Motor neuron (in vitro differentiated cells): ENCODE data around the gene NUP62. TPM values are rescaled to one million over a fixed set of nuclear protein-coding genes. Genes with fewer than 3 reads are reported as not detected.

ENCODE experiments used
- ATAC-seq, 8 experiments: fragments of 200-7000 bp; cut with Tn5 transposase; replicated peaks in 6 of 8; 2 replicates each; pipeline ENCODE4 v1.8.0; 2021; ENCODE audit warnings: mild to moderate bottlenecking in 8 of 8, moderate library complexity in 8 of 8
- H3K27ac ChIP-seq, 2 donors: fragments of 250-450 bp; sonication (Bioruptor Pico); 2 replicates each; pipeline ENCODE4 v1.9.0; 2021; ENCODE audit warnings: antibody characterized with exemption in 2 of 2, mild to moderate bottlenecking in 2 of 2, moderate library complexity in 1 of 2
- H3K4me1 ChIP-seq, 2 donors: fragments of 250-450 bp; sonication (Bioruptor Pico); replicated peaks in 1 of 2; 2 replicates each; pipeline ENCODE4 v1.6.1; 2021; ENCODE audit warnings: antibody characterized with exemption in 2 of 2, mild to moderate bottlenecking in 2 of 2, moderate library complexity in 1 of 2
- H3K4me3 ChIP-seq, 5 donors: fragments of 250-450 bp; sonication (Bioruptor Pico); 2 replicates each; pipeline ENCODE4 v1.9.0; 2021; ENCODE audit warnings: antibody characterized with exemption in 5 of 5, mild to moderate bottlenecking in 5 of 5, moderate library complexity in 4 of 5
- WGBS, 10 experiments: fragments of 450-650 bp; shearing (Covaris generic); methylation state at CpG; one replicate each; pipeline ENCODE4 v1.0.0; 2022; 5-methylcytosine and 5-hydroxymethylcytosine counted together
- in situ Hi-C, 9 experiments: fragments of 400-800 bp; cut with MboI; loops; one replicate each; pipeline ENCODE4 v1.15.0; 2021; ENCODE audit warnings: low sequenced_read_pairs in 9 of 9, low pct_unique_long_range_greater_than_20kb in 2 of 9; ENCODE audit not compliant: unreplicated experiment in 9 of 9
- total RNA-seq, 8 experiments: library from RNA; unstranded; fragments of 300-600 nt; gene quantifications; 2 replicates each; pipeline versions ENCODE4 v1.2.3 to v1.2.4, GENCODE V29; 2022

NUP62 gene
- total RNA-seq, 8 experiments from 2014 or later: 26.2 to 67.4 (median 31.6) TPM

GRCh38 chr19:49889687-49890348, 39.5 kb downstream of the NUP62 start:
- ATAC-seq: peak; percentile 44 to 82 (median 68)
- Histone ChIP-seq H3K4me1 (peaks cover 9 to 12% of the 10 kb centered on the region in 2 donors), H3K27ac (peak overlapping the region; percentile 45 to 75), H3K4me3 (peak overlapping the region; percentile 5 to 26 (median 8))
- in situ Hi-C loops: no loop called here
- WGBS, 10 experiments: 17 to 96% (median 86%) methylated on average over 4 to 21 of the region's 71 CpGs; no CpG with 5 or more reads in 7 of the 10 experiments

- no peak for ATAC-seq
- in situ Hi-C loops: no loop called here
Observed at GRCh38 chr19:49889038-49889686, 40.1 kb downstream of the NUP62 start.

GRCh38 chr19:49888510-49888824, 40.8 kb downstream of the NUP62 start:
- no peak for ATAC-seq
- peaks cover 9 to 12% of the 10 kb centered on the region in 2 donors for H3K4me1 ChIP-seq
- no CpG with 5 or more reads among the region's 18 CpGs for WGBS, 10 experiments
- H3K4me3 ChIP-seq: no peak overlapping the region
- no peak overlapping the region for H3K27ac ChIP-seq
- in situ Hi-C loops: no loop called here

More at GRCh38 chr19:49889038-49889686, 40.1 kb downstream of the NUP62 start:
- 94 to 100% (median 100%) methylated on average over 1 to 10 of the region's 23 CpGs; no CpG with 5 or more reads in 3 of the 10 experiments for WGBS, 10 experiments
- H3K4me3 ChIP-seq: no peak overlapping the region
- peaks cover 9 to 12% of the 10 kb centered on the region in 2 donors for H3K4me1 ChIP-seq
- H3K27ac ChIP-seq: peak overlapping the region; percentile 26 to 75

- no peak for ATAC-seq
- H3K27ac ChIP-seq: no peak overlapping the region
- H3K4me3 ChIP-seq: no peak overlapping the region
- peaks cover 9 to 12% of the 10 kb centered on the region in 2 donors for H3K4me1 ChIP-seq
- in situ Hi-C loops: no loop called here
- WGBS, 10 experiments: 83 to 100% methylated on average over 1 to 6 of the region's 54 CpGs; no CpG with 5 or more reads in 8 of the 10 experiments
Observed at GRCh38 chr19:49887665-49888509, 41.4 kb downstream of the NUP62 start.

GRCh38 chr19:49887037-49887664, 42.2 kb downstream of the NUP62 start:
- ATAC-seq: no peak
- 88 to 96% (median 93%) methylated on average over 3 to 10 of the region's 23 CpGs; no CpG with 5 or more reads in 6 of the 10 experiments for WGBS, 10 experiments

GRCh38 chr19:49884760-49885159, 44.5 kb downstream of the NUP62 start:
- Histone ChIP-seq H3K4me3 (no peak overlapping the region), H3K4me1 (no peaks in the 10 kb centered on the region), H3K27ac (no peak overlapping the region)
- in situ Hi-C loops: no loop called here
- WGBS, 10 experiments: 81 to 93% (median 88%) methylated on average over 1 to 3 of the region's 3 CpGs; no CpG with 5 or more reads in 6 of the 10 experiments
- no peak for ATAC-seq

More at GRCh38 chr19:49887037-49887664, 42.2 kb downstream of the NUP62 start:
- H3K4me3 ChIP-seq: no peak overlapping the region
- H3K27ac ChIP-seq: no peak overlapping the region
- H3K4me1 ChIP-seq: peaks cover 9 to 12% of the 10 kb centered on the region in 2 donors
- in situ Hi-C loops: no loop called here

GRCh38 chr19:49884109-49884508, 45.2 kb downstream of the NUP62 start:
- 67 to 100% (median 99%) methylated on average over 1 to 14 of the region's 18 CpGs; no CpG with 5 or more reads in 6 of the 10 experiments for WGBS, 10 experiments
- ATAC-seq: no peak
- H3K27ac ChIP-seq: no peak overlapping the region
- in situ Hi-C loops: no loop called here
- no peak overlapping the region for H3K4me3 ChIP-seq
- H3K4me1 ChIP-seq: no peaks in the 10 kb centered on the region

- in situ Hi-C loops: no loop called here
- no peak overlapping the region for H3K27ac ChIP-seq
- 72 to 100% (median 87%) methylated on average over 1 to 5 of the region's 5 CpGs; no CpG with 5 or more reads in 2 of the 10 experiments for WGBS, 10 experiments
- ATAC-seq: no peak
- no peak overlapping the region for H3K4me3 ChIP-seq
- H3K4me1 ChIP-seq: peaks cover 0 to 5% of the 10 kb centered on the region in 2 donors
Observed at GRCh38 chr19:49883094-49883493, 46.2 kb downstream of the NUP62 start.

GRCh38 chr19:49882643-49883042, 46.7 kb downstream of the NUP62 start:
- ATAC-seq: no peak
- Histone ChIP-seq H3K4me1 (peaks cover 0 to 5% of the 10 kb centered on the region in 2 donors), H3K4me3 (no peak overlapping the region), H3K27ac (no peak overlapping the region)
- 87 to 100% (median 95%) methylated on average over 1 to 6 of the region's 14 CpGs; no CpG with 5 or more reads in 4 of the 10 experiments for WGBS, 10 experiments
- in situ Hi-C loops: no loop called here

- 60 to 100% (median 89%) methylated on average over 1 to 9 of the region's 31 CpGs; no CpG with 5 or more reads in 2 of the 10 experiments for WGBS, 10 experiments
- Histone ChIP-seq H3K4me1 (peaks cover 0 to 5% of the 10 kb centered on the region in 2 donors), H3K27ac (no peak overlapping the region), H3K4me3 (no peak overlapping the region)
- ATAC-seq: no peak
- in situ Hi-C loops: no loop called here
Observed at GRCh38 chr19:49881672-49882394, 47.5 kb downstream of the NUP62 start.

- in situ Hi-C loops: no loop called here
- ATAC-seq: no peak
- no peak overlapping the region for H3K27ac ChIP-seq
- peaks cover 0 to 5% of the 10 kb centered on the region in 2 donors for H3K4me1 ChIP-seq
- no peak overlapping the region for H3K4me3 ChIP-seq
- 95% methylated on average over 13 of the region's 17 CpGs; no CpG with 5 or more reads in 9 of the 10 experiments for WGBS, 10 experiments
Observed at GRCh38 chr19:49881186-49881585, 48.1 kb downstream of the NUP62 start.
